Liver (tissue), 9 donors: Measurements from ENCODE around the gene DHRSX. TPM values are rescaled to one million over a fixed set of nuclear protein-coding genes. Genes with fewer than 3 reads are reported as not detected.
"Not testable (repeated sequence)": the region's sequence is repeated elsewhere in the genome, so short reads cannot be mapped to it uniquely, and the experiment has no call there.

Experiments
- DNase-seq: peaks from one replicate; pipeline ENCODE4 v3.0.0-alpha.2; 2017; ENCODE audit warnings: low spot score
- H3K27ac ChIP-seq, 2 donors: one replicate each; pipeline ENCODE4 v1.7.0; 2013; ENCODE audit warnings: inconsistent platforms in 2 of 2, low read length in 2 of 2, control low read depth in 1 of 2, low read depth in 1 of 2, mild to moderate bottlenecking in 1 of 2
- H3K27me3 ChIP-seq, 4 donors: one replicate each; pipeline versions ENCODE4 v1.6.1 to v1.7.0; 2013; ENCODE audit warnings: low read length in 3 of 4, inconsistent platforms in 1 of 4, mild to moderate bottlenecking in 1 of 4, moderate library complexity in 1 of 4; ENCODE audit not compliant: control insufficient read depth in 4 of 4, insufficient read depth in 4 of 4
- H3K36me3 ChIP-seq, 4 donors: one replicate each; pipeline versions ENCODE4 v1.6.1 to v1.7.0; 2013; ENCODE audit warnings: low read length in 3 of 4, mild to moderate bottlenecking in 3 of 4, low read depth in 1 of 4, moderate library complexity in 1 of 4; ENCODE audit not compliant: control insufficient read depth in 4 of 4, insufficient read depth in 3 of 4
- H3K4me1 ChIP-seq, 4 donors: one replicate each; pipeline versions ENCODE4 v1.6.1 to v1.7.0; 2013; ENCODE audit warnings: low read length in 3 of 4, mild to moderate bottlenecking in 3 of 4, moderate library complexity in 1 of 4; ENCODE audit not compliant: control insufficient read depth in 4 of 4, insufficient read depth in 4 of 4
- H3K4me3 ChIP-seq, 3 donors: one replicate each; pipeline versions ENCODE4 v1.6.1 to v1.7.0; 2013; ENCODE audit warnings: low read length in 3 of 3, control low read depth in 1 of 3, low read depth in 1 of 3, mild to moderate bottlenecking in 1 of 3
- H3K9ac ChIP-seq, 2 donors: one replicate each; pipeline ENCODE4 v1.7.0; 2013; ENCODE audit warnings: low read length in 2 of 2, mild to moderate bottlenecking in 2 of 2, moderate library complexity in 2 of 2, control low read depth in 1 of 2, low read depth in 1 of 2
- H3K9me3 ChIP-seq, 4 donors: one replicate each; pipeline versions ENCODE4 v1.6.1 to v1.7.0; 2013; ENCODE audit warnings: low read length in 3 of 4; ENCODE audit not compliant: control insufficient read depth in 4 of 4
- CTCF ChIP-seq: fragments of 150-350 bp; IDR thresholded peaks from 2 replicates; pipeline ENCODE4 v1.5.1; 2017; ENCODE audit warnings: improper control_type of control experiment, low read depth, low read length; ENCODE audit not compliant: missing input control
- FOXA1 ChIP-seq: IDR thresholded peaks from 2 replicates; pipeline ENCODE4 v1.6.1; 2016; ENCODE audit warnings: antibody characterized with exemption
- FOXA2 ChIP-seq: IDR thresholded peaks from 2 replicates; pipeline ENCODE4 v1.6.1; 2016; ENCODE audit warnings: antibody characterized with exemption
- HNF4A ChIP-seq, 2 donors: conservative IDR thresholded peaks; 2 replicates each; pipeline ENCODE4 v1.6.1; 2016; ENCODE audit warnings: antibody characterized with exemption in 2 of 2, mild to moderate bottlenecking in 2 of 2
- HNF4G ChIP-seq: IDR thresholded peaks from 2 replicates; pipeline ENCODE4 v1.6.1; 2016; ENCODE audit warnings: antibody characterized with exemption
- JUND ChIP-seq, 2 donors: IDR thresholded peaks; 2 replicates each; pipeline ENCODE4 v1.6.1; 2016; ENCODE audit warnings: antibody characterized with exemption in 2 of 2
- NR2F2 ChIP-seq: IDR thresholded peaks from 2 replicates; pipeline ENCODE4 v1.6.1; 2016; ENCODE audit warnings: antibody characterized with exemption
- RAD21 ChIP-seq, 2 donors: IDR thresholded peaks; 2 replicates each; pipeline ENCODE4 v1.6.1; 2016; ENCODE audit warnings: antibody characterized with exemption in 2 of 2, mild to moderate bottlenecking in 2 of 2
- REST ChIP-seq: IDR thresholded peaks from 2 replicates; pipeline ENCODE4 v1.6.1; 2016; ENCODE audit warnings: antibody characterized with exemption, mild to moderate bottlenecking
- RXRA ChIP-seq, 2 donors: IDR thresholded peaks; 2 replicates each; pipeline ENCODE4 v1.6.1; 2017 to 2018; ENCODE audit warnings: antibody characterized with exemption in 2 of 2, mild to moderate bottlenecking in 1 of 2
- SP1 ChIP-seq: IDR thresholded peaks from 2 replicates; pipeline ENCODE4 v1.6.1; 2018; ENCODE audit warnings: antibody characterized with exemption, mild to moderate bottlenecking
- WGBS: extraction: QIAGEN DNeasy Blood & Tissue Kit; methylation state at CpG from one replicate; pipeline ENCODE4 v1.1.7; 2013; 5-methylcytosine and 5-hydroxymethylcytosine counted together
- polyA plus RNA-seq, 2 donors: library from polyadenylated mRNA; stranded (reverse) in 1 of 2; unstranded in 1 of 2; fragments of 200-250 nt in 1 of 2; fragments of >200 nt in 1 of 2; fragmentation: Nextera tagmentation in 1 of 2; extraction: Ambion mirVana in 1 of 2; gene quantifications; one replicate each; pipeline versions ENCODE4 v1.2.1 to v1.2.3, GENCODE V29; 2013 to 2015
- total RNA-seq, 2 donors: library from RNA; depleted of rRNA; stranded (reverse); fragments of >200 nt; gene quantifications; one replicate each; pipeline ENCODE4 v1.2.3, GENCODE V29; 2014
- TF ChIP-seq, protein P1 (sequence below): IDR thresholded peaks from 2 replicates; pipeline ENCODE4 v1.6.1; 2016; ENCODE audit warnings: antibody characterized with exemption
- donor health status: healthy.
- donor health status: healthy.
- donor health status: healthy.
- donor health status: healthy.
- donor health status: healthy.

Gene DHRSX
- total and polyA plus RNA-seq, 4 donors: 17.2 to 35.2 (median 23.3) TPM

DNA sequence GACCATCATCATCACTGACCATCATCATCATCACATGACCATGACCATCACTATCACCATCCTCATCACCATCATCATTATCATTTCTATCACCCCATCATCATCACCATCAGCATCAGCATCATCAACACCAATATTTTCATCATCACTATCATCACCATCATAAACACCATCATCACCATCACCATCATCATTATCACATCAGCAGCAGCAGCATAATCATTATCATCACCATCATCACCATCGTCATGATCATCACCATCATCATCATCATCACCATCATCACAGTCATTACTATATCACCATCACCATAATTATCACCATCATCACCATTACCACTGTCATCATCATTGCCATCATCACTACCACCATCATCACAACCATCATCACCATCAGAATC lies 117.6 kb downstream of the DHRSX start (continued):
- TF ChIP-seq CTCF: no peak

- H3K9me3 ChIP-seq, H3K27ac ChIP-seq, H3K9ac ChIP-seq, DNase-seq, H3K4me1 ChIP-seq, H3K27me3 ChIP-seq, H3K4me3 ChIP-seq, H3K36me3 ChIP-seq: not testable (repeated sequence)
- 80% methylated on average over 3 of the region's 3 CpGs for WGBS
These were observed 118.2 kb downstream of the DHRSX start for GRCh38 chrX:2382433-2383048.

DNA sequence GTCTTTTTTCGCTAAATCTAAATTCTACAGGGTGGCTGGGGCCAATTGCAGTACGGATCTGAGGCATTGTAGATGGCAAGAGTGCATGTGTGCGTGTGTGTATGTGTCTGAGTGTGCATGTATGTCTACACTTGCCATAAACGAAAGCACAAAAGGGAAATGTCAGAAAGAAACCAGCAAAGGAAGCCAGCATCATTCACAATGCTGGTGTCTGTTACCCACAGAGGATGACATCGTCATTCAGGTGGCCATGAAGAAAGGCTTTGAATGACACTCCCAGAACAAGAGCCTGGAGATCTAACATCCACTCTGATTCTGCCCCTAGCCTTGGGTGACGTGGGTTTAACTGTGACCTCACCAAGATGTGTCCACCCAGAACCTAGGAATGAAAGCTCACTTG lies 124.6 kb downstream of the DHRSX start:
- peaks cover 0 to 6% (median 3%) of the 10 kb centered on the region in 4 donors for H3K4me1 ChIP-seq
- no peak for TF ChIP-seq FOXA2
- no peak for TF ChIP-seq HNF4A (conservative IDR thresholded peaks at IDR 0.05)
- TF ChIP-seq RXRA (IDR thresholded peaks at IDR 0.05): no peak
- no peak for TF ChIP-seq SP1
- TF ChIP-seq NR2F2: no peak
- TF ChIP-seq HNF4G: no peak
- TF ChIP-seq JUND (IDR thresholded peaks at IDR 0.05): no peak
- TF ChIP-seq FOXA1: no peak
- TF ChIP-seq, protein P1, sequence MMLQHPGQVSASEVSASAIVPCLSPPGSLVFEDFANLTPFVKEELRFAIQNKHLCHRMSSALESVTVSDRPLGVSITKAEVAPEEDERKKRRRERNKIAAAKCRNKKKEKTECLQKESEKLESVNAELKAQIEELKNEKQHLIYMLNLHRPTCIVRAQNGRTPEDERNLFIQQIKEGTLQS: no peak
- no peak for TF ChIP-seq RAD21 (IDR thresholded peaks at IDR 0.05)
- no peak for TF ChIP-seq REST
- no peak overlapping the region for H3K27ac ChIP-seq
- no peak overlapping the region for H3K4me3 ChIP-seq
- H3K36me3 ChIP-seq: no peaks in the 10 kb centered on the region
- no peak overlapping the region for H3K9ac ChIP-seq
- 94% methylated on average over 6 of the region's 6 CpGs for WGBS
- no peak for DNase-seq
- H3K27me3 ChIP-seq: no peaks in the 10 kb centered on the region
- H3K9me3 ChIP-seq: no peaks in the 10 kb centered on the region
